Measurements from ENCODE around the gene PLK2.
A peak's percentile ranks its signal among the peaks of the same experiment; 100 is the strongest.

DNA sequence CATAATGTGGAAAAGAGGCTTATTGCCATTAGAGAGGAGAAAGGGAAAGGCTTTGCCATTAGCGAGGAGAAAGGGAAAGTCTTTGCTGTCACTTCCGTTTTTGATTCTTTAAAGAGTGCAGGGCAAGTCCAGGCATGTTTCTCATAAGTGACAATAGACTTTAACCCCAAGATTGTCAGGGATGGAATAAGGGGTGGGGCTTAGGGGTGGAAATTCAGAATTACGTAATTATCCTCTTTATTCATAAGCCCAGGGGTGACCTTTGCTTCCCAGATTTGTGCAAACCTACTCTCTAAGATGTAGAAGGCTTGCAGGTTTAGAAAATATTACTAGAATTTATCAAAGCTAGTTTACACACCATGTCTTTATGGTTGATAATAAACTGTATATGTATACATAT lies 2.3 kb upstream of the PLK2 start:
- TF ChIP-seq CTCF (IDR thresholded peaks at IDR 0.05) (no peak), POLR2A (IDR thresholded peaks at IDR 0.05) (peak; percentile 56)
